Measurements from ENCODE around the gene TAF8. TPM values are rescaled to one million over a fixed set of nuclear protein-coding genes. Genes with fewer than 3 reads are reported as not detected.

Gene TAF8
- total RNA-seq, 1 donor from 2014 or later, result 12.6 TPM

DNA sequence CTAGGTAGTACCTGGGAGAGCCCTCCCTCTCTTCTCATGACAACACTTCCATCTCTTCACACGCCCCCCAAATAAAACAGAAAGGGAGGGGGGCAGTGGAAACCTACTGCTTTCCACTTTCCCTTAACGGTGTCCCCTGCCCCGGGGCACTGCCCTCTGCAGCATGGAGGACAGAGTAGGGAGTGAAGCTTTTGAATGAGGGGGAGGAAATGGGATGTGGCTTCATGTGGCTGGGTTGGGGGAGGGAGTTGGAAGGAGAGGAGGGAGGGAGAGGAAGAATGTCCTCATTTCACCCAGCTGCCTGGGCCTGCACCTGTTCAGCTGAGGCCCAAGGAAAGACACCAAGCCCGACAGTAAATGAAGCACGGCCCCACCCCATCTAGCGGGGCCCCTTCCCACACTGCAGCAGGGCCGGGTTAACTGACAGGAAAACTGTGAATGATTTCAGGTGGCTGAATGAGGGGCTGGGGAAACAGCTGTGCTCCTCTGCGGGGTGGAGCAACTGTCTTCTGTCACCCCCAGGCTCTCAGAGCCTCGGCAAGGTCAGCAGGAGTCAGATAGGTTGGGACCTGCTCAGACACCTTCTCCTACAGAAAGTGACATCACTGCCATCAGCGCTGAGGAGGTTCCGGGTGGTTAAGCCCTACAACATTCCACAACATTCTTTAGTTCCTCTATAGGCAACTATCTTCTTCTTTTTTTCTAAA is 40.0 kb upstream of the TAF8 start:
- no peak overlapping the region for H3K4me3 ChIP-seq (ENCODE audit: low read depth, low read length)
- H3K36me3 ChIP-seq (ENCODE audit: control insufficient read depth, insufficient read depth, low read length), result no peaks in the 10 kb centered on the region
- TF ChIP-seq, protein P1, sequence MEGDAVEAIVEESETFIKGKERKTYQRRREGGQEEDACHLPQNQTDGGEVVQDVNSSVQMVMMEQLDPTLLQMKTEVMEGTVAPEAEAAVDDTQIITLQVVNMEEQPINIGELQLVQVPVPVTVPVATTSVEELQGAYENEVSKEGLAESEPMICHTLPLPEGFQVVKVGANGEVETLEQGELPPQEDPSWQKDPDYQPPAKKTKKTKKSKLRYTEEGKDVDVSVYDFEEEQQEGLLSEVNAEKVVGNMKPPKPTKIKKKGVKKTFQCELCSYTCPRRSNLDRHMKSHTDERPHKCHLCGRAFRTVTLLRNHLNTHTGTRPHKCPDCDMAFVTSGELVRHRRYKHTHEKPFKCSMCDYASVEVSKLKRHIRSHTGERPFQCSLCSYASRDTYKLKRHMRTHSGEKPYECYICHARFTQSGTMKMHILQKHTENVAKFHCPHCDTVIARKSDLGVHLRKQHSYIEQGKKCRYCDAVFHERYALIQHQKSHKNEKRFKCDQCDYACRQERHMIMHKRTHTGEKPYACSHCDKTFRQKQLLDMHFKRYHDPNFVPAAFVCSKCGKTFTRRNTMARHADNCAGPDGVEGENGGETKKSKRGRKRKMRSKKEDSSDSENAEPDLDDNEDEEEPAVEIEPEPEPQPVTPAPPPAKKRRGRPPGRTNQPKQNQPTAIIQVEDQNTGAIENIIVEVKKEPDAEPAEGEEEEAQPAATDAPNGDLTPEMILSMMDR (IDR thresholded peaks at IDR 0.05; ENCODE audit: insufficient read depth, low read length, poor library complexity, severe bottlenecking), result no peak
- no peaks in the 10 kb centered on the region for H3K27me3 ChIP-seq (ENCODE audit: control insufficient read depth, insufficient read depth, low read length)
- no peak for DNase-seq (ENCODE audit: low read depth)

DNA sequence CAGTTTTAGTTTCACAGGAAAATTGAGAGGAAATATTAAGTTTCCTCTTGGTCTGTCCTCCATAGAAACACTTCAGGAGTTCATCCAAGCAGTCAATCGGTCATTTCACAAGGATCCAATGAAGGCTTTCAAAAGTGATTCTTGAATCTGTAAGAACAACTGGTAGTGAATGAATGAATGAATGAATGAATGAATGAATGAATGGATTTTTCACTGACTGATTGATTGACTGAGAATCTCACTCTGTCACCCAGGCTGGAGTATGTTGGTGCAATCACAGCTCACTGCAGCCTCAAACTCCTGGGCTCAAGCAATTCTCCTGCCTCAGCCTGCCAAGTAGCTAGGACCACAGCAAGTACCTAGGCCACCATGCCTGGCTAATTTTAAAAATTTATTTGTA is 39.4 kb upstream of the TAF8 start:
- H3K36me3 ChIP-seq (ENCODE audit: control insufficient read depth, insufficient read depth, low read length), result no peaks in the 10 kb centered on the region
- no peaks in the 10 kb centered on the region for H3K27me3 ChIP-seq (ENCODE audit: control insufficient read depth, insufficient read depth, low read length)
- H3K4me3 ChIP-seq (ENCODE audit: low read depth, low read length), result no peak overlapping the region
- no peak for DNase-seq (ENCODE audit: low read depth)
- TF ChIP-seq, protein P1 (IDR thresholded peaks at IDR 0.05; ENCODE audit: insufficient read depth, low read length, poor library complexity, severe bottlenecking), result no peak

DNA sequence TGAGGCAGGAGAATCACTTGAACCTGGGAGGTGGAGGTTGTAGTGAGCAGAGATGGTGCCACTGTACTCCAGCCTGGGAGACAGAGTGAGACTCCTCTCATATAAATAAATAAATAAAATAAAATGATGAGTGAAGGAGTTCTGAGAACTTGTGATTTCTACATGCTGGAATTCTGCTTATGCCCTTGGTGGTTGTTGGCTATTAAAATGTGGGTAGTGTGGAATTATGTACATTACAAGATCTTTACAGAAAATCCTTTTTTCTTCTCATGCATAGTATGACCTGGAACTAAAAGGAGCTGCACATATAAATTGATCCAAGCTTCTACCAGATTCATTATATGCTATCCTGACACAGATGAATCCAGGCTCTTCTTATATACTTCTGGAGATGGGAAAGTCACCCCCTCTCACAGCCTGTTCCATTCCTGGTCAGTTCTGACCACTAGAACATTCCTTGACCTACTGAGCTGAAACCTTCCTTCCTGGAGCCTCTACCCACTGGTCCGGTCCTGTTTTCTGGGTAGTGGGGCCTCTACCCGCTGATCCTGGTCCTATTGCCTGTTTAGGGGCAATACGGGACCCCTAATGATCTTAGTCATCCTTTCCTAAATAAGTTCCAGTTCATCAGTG is 37.7 kb upstream of the TAF8 start:
- no peaks in the 10 kb centered on the region for H3K27me3 ChIP-seq (ENCODE audit: control insufficient read depth, insufficient read depth, low read length)
- no peaks in the 10 kb centered on the region for H3K36me3 ChIP-seq (ENCODE audit: control insufficient read depth, insufficient read depth, low read length)
- DNase-seq (ENCODE audit: low read depth), result no peak
- TF ChIP-seq, protein P1 (IDR thresholded peaks at IDR 0.05; ENCODE audit: insufficient read depth, low read length, poor library complexity, severe bottlenecking), result no peak
- no peak overlapping the region for H3K4me3 ChIP-seq (ENCODE audit: low read depth, low read length)

DNA sequence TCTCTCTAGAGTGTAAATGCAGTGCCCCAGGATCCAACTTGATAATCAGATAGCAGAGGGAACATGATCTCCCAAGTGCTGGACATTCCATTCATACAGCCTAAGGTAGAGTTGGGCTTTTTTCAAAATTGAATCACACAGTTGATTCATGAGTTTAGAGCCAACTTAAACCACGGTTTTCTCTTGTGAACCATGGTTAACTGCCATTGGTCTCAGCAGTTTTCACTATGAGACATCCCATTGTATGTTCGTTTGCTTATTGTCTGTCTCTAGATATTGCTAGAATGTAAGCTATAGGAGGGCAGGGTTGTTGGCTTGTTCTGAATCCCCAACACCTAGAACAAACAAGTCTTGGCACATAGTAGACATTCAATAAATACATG is 37.2 kb upstream of the TAF8 start:
- no peaks in the 10 kb centered on the region for H3K36me3 ChIP-seq (ENCODE audit: control insufficient read depth, insufficient read depth, low read length)
- H3K4me3 ChIP-seq (ENCODE audit: low read depth, low read length), result no peak overlapping the region
- peak; percentile 48 for DNase-seq (ENCODE audit: low read depth)
- H3K27me3 ChIP-seq (ENCODE audit: control insufficient read depth, insufficient read depth, low read length), result no peaks in the 10 kb centered on the region
- TF ChIP-seq, protein P1 (IDR thresholded peaks at IDR 0.05; ENCODE audit: insufficient read depth, low read length, poor library complexity, severe bottlenecking), result no peak

DNA sequence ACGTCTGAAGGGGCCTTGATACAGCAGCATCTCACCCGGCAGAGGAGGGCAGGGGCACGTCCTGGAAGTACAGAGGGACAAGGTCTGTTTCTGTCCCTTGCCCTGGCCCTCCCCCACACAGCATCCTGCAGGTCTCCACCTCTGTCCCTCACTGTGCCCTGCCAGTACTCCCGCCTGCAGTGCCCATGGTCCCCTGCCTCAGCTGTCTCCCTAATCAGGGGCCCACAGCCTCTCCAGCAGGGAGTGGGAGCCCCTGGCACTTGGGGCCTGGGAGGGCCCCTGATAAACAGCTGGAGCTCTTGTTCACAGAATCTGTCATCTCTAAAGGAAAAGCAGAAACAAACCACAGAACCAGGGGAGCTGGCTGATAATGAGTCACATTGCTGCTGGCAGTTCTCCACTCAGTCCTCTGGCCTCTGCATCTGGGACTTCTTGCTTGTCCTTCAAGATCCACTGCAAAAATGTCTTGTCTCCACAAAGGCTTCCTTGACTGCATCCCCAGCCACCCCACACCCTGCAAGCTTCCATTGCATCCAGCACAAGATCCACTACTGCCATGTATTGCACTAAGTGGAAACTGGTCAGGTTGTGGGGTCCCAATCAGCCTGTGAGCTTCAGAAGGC is 33.2 kb upstream of the TAF8 start:
- TF ChIP-seq, protein P1 (IDR thresholded peaks at IDR 0.05; ENCODE audit: insufficient read depth, low read length, poor library complexity, severe bottlenecking), result no peak
- no peak for DNase-seq (ENCODE audit: low read depth)

More for the DNA sequence above, 33.2 kb upstream of the TAF8 start:
- no peak overlapping the region for H3K4me3 ChIP-seq (ENCODE audit: low read depth, low read length)
- no peaks in the 10 kb centered on the region for H3K27me3 ChIP-seq (ENCODE audit: control insufficient read depth, insufficient read depth, low read length)
- no peaks in the 10 kb centered on the region for H3K36me3 ChIP-seq (ENCODE audit: control insufficient read depth, insufficient read depth, low read length)
